Left kidney (tissue), 8 donors: Measurements from ENCODE around the gene CLDN6. TPM values are rescaled to one million over a fixed set of nuclear protein-coding genes. Genes with fewer than 3 reads are reported as not detected.
A peak's percentile ranks its signal among the peaks of the same experiment; 100 is the strongest.
"Not testable (repeated sequence)": the region's sequence is repeated elsewhere in the genome, so short reads cannot be mapped to it uniquely, and the experiment has no call there.

Source experiments
- DNase-seq: peaks from one replicate; pipeline ENCODE4 v3.0.0-alpha.2; 2013
- long read RNA-seq, 8 donors: transcript quantifications; one replicate each; lab custom pipeline, GENCODE V29; 2026
- polyA plus RNA-seq: library from polyadenylated mRNA; unstranded; fragments of 120-200 nt; gene quantifications from one replicate; pipeline ENCODE4 v1.2.1, GENCODE V29; 2013; ENCODE audit not compliant: insufficient read length

CLDN6 gene
- 29.6 TPM for polyA plus RNA-seq
- long read RNA-seq, donor 1, transcript CLDN6-201 (2 exons, 1,369 nt): major isoform, 19 of 19 reads
- long read RNA-seq, donor 1, partial matches to known transcripts: 0 of 19 reads
- long read RNA-seq, donor 1, other reads (novel, unspliced or antisense): 0 of 19 reads
- long read RNA-seq, donor 2, transcript CLDN6-201 (2 exons, 1,369 nt): major isoform, 15 of 15 reads
- long read RNA-seq, donor 2, partial matches to known transcripts: 0 of 15 reads
- long read RNA-seq, donor 2, other reads (novel, unspliced or antisense): 0 of 15 reads
- long read RNA-seq, donor 3, transcript CLDN6-201 (2 exons, 1,369 nt): major isoform, 11 of 11 reads
- long read RNA-seq, donor 3, partial matches to known transcripts: 0 of 11 reads
- long read RNA-seq, donor 3, other reads (novel, unspliced or antisense): 0 of 11 reads
- long read RNA-seq, donor 4: 0 reads
- long read RNA-seq, donor 5, transcript CLDN6-201 (2 exons, 1,369 nt): major isoform, 26 of 26 reads
- long read RNA-seq, donor 5, partial matches to known transcripts: 0 of 26 reads
- long read RNA-seq, donor 5, other reads (novel, unspliced or antisense): 0 of 26 reads
- long read RNA-seq, donor 6, transcript CLDN6-201 (2 exons, 1,369 nt): major isoform, 27 of 28 reads
- long read RNA-seq, donor 6, partial matches to known transcripts: 0 of 28 reads
- long read RNA-seq, donor 6, other reads (novel, unspliced or antisense): 0 of 28 reads
- long read RNA-seq, donor 7, transcript CLDN6-201 (2 exons, 1,369 nt): major isoform, 19 of 19 reads
- long read RNA-seq, donor 7, partial matches to known transcripts: 0 of 19 reads
- long read RNA-seq, donor 7, other reads (novel, unspliced or antisense): 0 of 19 reads
- long read RNA-seq, donor 8, partial matches to known transcripts: 0 of 4 reads
- long read RNA-seq, donor 8, other reads (novel, unspliced or antisense): 0 of 4 reads

GRCh38 chr16:3017794-3018506 lies at the start of gene CLDN6:
Gene CLDN6 (minus strand): TSS chr16:3018183. CDS start chr16:3016021, 2,162 bp downstream.
- DNase-seq: no peak

GRCh38 chr16:3066440-3066748 lies 48.4 kb upstream of the CLDN6 start:
- no peak for DNase-seq

- no peak for DNase-seq
Observed at GRCh38 chr16:3065742-3066439, 47.9 kb upstream of the CLDN6 start.

- no peak for DNase-seq
Observed at GRCh38 chr16:3065069-3065741, 47.2 kb upstream of the CLDN6 start, which contains the start of gene IL32. Gene IL32 (plus strand): TSS chr16:3065640. CDS start chr16:3065812, 172 bp downstream.

GRCh38 chr16:3063625-3064386 lies 45.8 kb upstream of the CLDN6 start:
- DNase-seq: no peak

- DNase-seq: no peak
Observed at GRCh38 chr16:3062553-3062952, 44.6 kb upstream of the CLDN6 start.

- no peak for DNase-seq
Observed at GRCh38 chr16:3060339-3061127, 42.5 kb upstream of the CLDN6 start.

- no peak for DNase-seq
Observed at GRCh38 chr16:3059723-3060242, 41.8 kb upstream of the CLDN6 start.

- peak; percentile 88 for DNase-seq
Observed at GRCh38 chr16:3059041-3059722, 41.2 kb upstream of the CLDN6 start.

- DNase-seq: peak; percentile 58
Observed at GRCh38 chr16:3058139-3059030, 40.4 kb upstream of the CLDN6 start.

- no peak for DNase-seq
Observed at GRCh38 chr16:3057181-3058138, 39.5 kb upstream of the CLDN6 start.

GRCh38 chr16:3056336-3057180 lies 38.6 kb upstream of the CLDN6 start:
- DNase-seq: no peak

GRCh38 chr16:3055734-3056115 lies 37.7 kb upstream of the CLDN6 start:
- DNase-seq: not testable (repeated sequence)

- no peak for DNase-seq
Observed at GRCh38 chr16:3054965-3055733, 37.2 kb upstream of the CLDN6 start.
